ENCODE measurements around the gene RFPL4A.

- TF ChIP-seq CTCF (IDR thresholded peaks at IDR 0.05; ENCODE audit: low read depth, low read length) = no peak
- no peak for TF ChIP-seq POLR2A (IDR thresholded peaks at IDR 0.05; ENCODE audit: extremely low read depth, insufficient read length)
Observed at GRCh38 chr19:55812449-55812848, 53.6 kb downstream of the RFPL4A start.
